IMR-90 (cell line): ENCODE measurements around the gene ASTN2. TPM values are rescaled to one million over a fixed set of nuclear protein-coding genes. Genes with fewer than 3 reads are reported as not detected.

ENCODE experiments used
- ATAC-seq: fragments of 200-7000 bp; cut with Tn5 transposase; 2 replicates; pipeline ENCODE4 v1.9.1; 2020; ENCODE audit warnings: low read depth, mild to moderate bottlenecking, moderate library complexity
- BruUV-seq: library from RNA; stranded (reverse); fragments of 400-500 nt; replicated peaks from 2 replicates; lab custom pipeline; 2021; lab: Mats Ljungman, UMichigan
- CTCF ChIA-PET: fragments of 300-600 bp; formaldehyde crosslinking; extraction: SDS; loops from one replicate; lab custom pipeline; 2021; ENCODE audit warnings: antibody characterized with exemption; lab: Yijun Ruan, JAX
- POLR2A ChIA-PET: fragments of 300-600 bp; sonication (Branson Sonifier 250); formaldehyde crosslinking; loops from one replicate; lab custom pipeline; 2022; ENCODE audit warnings: antibody characterized with exemption; ENCODE audit not compliant: unreplicated experiment; lab: Charles Lee
- DNase-seq: peaks from one replicate; pipeline ENCODE4 v3.0.0; 2013
- H2AFZ ChIP-seq: replicated peaks from 2 replicates; pipeline ENCODE3; 2013; ENCODE audit warnings: low read length, mild to moderate bottlenecking; ENCODE audit not compliant: poor library complexity
- H2AK5ac ChIP-seq: 2 replicates; pipeline ENCODE4 v1.6.1; 2013; ENCODE audit warnings: low read depth, low read length, inconsistent platforms
- H2AK9ac ChIP-seq: replicated peaks from 2 replicates; pipeline ENCODE3; 2013; ENCODE audit warnings: mild to moderate bottlenecking, low read depth, low read length, moderate library complexity; ENCODE audit not compliant: poor library complexity
- H2BK120ac ChIP-seq: 2 replicates; pipeline ENCODE4 v1.6.1; 2013; ENCODE audit warnings: low read depth, low read length, inconsistent platforms
- H2BK15ac ChIP-seq: 3 replicates; pipeline ENCODE4 v1.6.1; 2013; ENCODE audit warnings: low read depth, low read length, inconsistent platforms
- H2BK20ac ChIP-seq: 2 replicates; pipeline ENCODE4 v1.6.1; 2013; ENCODE audit warnings: low read depth, mild to moderate bottlenecking, inconsistent platforms, low read length, moderate library complexity
- H2BK5ac ChIP-seq: 2 replicates; pipeline ENCODE4 v1.6.1; 2013; ENCODE audit warnings: mild to moderate bottlenecking, low read depth, low read length, inconsistent platforms; ENCODE audit not compliant: poor library complexity, severe bottlenecking
- H3K14ac ChIP-seq: replicated peaks from 2 replicates; pipeline ENCODE4 v1.6.1; 2013; ENCODE audit warnings: low read depth, low read length, inconsistent platforms
- H3K18ac ChIP-seq: 2 replicates; pipeline ENCODE4 v1.6.1; 2013; ENCODE audit warnings: low read depth, low read length, control low read depth
- H3K23ac ChIP-seq: 2 replicates; pipeline ENCODE4 v1.6.1; 2013; ENCODE audit warnings: low read depth, low read length, inconsistent platforms
- H3K27ac ChIP-seq: 2 replicates; pipeline ENCODE4 v1.5.1; 2013; ENCODE audit warnings: mild to moderate bottlenecking, control low read depth, low read length; ENCODE audit not compliant: insufficient read depth
- H3K27me3 ChIP-seq: 2 replicates; pipeline ENCODE4 v1.6.1; 2013; ENCODE audit warnings: low read length; ENCODE audit not compliant: control insufficient read depth, insufficient read depth
- H3K36me3 ChIP-seq: 2 replicates; pipeline ENCODE4 v1.6.1; 2013; ENCODE audit warnings: low read length, mixed read lengths; ENCODE audit not compliant: control insufficient read depth, insufficient read depth
- H3K4ac ChIP-seq: 2 replicates; pipeline ENCODE4 v1.6.1; 2013; ENCODE audit warnings: low read depth, low read length, inconsistent platforms
- H3K4me1 ChIP-seq: 2 replicates; pipeline ENCODE4 v1.6.1; 2013; ENCODE audit warnings: low read length, mixed read lengths; ENCODE audit not compliant: control insufficient read depth, insufficient read depth
- H3K4me2 ChIP-seq: 2 replicates; pipeline ENCODE4 v1.6.1; 2013; ENCODE audit warnings: low read depth, mild to moderate bottlenecking, control low read depth, low read length, moderate library complexity
- H3K4me3 ChIP-seq: 2 replicates; pipeline ENCODE4 v1.5.1; 2013; ENCODE audit warnings: low read depth, mild to moderate bottlenecking, control low read depth, low read length, moderate library complexity; ENCODE audit not compliant: insufficient read depth
- H3K56ac ChIP-seq: 2 replicates; pipeline ENCODE4 v1.6.1; 2013; ENCODE audit warnings: low read length, inconsistent platforms; ENCODE audit not compliant: insufficient read depth; ENCODE audit errors: extremely low read depth
- H3K79me1 ChIP-seq, 2 experiments: 2 replicates each; pipeline ENCODE4 v1.6.1; 2013; ENCODE audit warnings: low read length in 2 of 2, inconsistent platforms in 1 of 2, low read depth in 1 of 2
- H3K9ac ChIP-seq: 2 replicates; pipeline ENCODE4 v1.6.1; 2013; ENCODE audit warnings: low read depth, low read length, control low read depth
- H3K9me1 ChIP-seq: 2 replicates; pipeline ENCODE4 v1.6.1; 2013; ENCODE audit warnings: low read length, inconsistent platforms; ENCODE audit not compliant: insufficient read depth
- H3K9me3 ChIP-seq: 2 replicates; pipeline ENCODE4 v1.6.1; 2013; ENCODE audit warnings: low read length; ENCODE audit not compliant: control insufficient read depth, insufficient read depth
- H4K20me1 ChIP-seq: 2 replicates; pipeline ENCODE4 v1.6.1; 2013; ENCODE audit warnings: low read length, inconsistent platforms; ENCODE audit not compliant: insufficient read depth
- H4K5ac ChIP-seq: 2 replicates; pipeline ENCODE4 v1.6.1; 2013; ENCODE audit warnings: mild to moderate bottlenecking, low read depth, low read length, control low read depth
- H4K8ac ChIP-seq, 2 experiments: 2 replicates each; pipeline ENCODE4 v1.6.1; 2013; ENCODE audit warnings: low read depth in 2 of 2, low read length in 2 of 2, control low read depth in 1 of 2, inconsistent platforms in 1 of 2
- H4K91ac ChIP-seq: 2 replicates; pipeline ENCODE4 v1.6.1; 2013; ENCODE audit warnings: low read depth, low read length, inconsistent platforms; ENCODE audit not compliant: insufficient read depth
- BHLHE40 ChIP-seq: fragments of 150-350 bp; IDR thresholded peaks from 2 replicates; pipeline ENCODE4 v1.6.1; 2016; ENCODE audit warnings: mild to moderate bottlenecking, low read depth, low read length
- CEBPB ChIP-seq: IDR thresholded peaks from 2 replicates; pipeline ENCODE4 v1.6.1; 2012; ENCODE audit warnings: low read depth, low read length, improper control_type of control experiment
- CHD1 ChIP-seq: IDR thresholded peaks from 2 replicates; pipeline ENCODE4 v1.6.1; 2012; ENCODE audit warnings: low read depth, low read length, improper control_type of control experiment
- CTCF ChIP-seq: conservative IDR thresholded peaks from 2 replicates; pipeline ENCODE4 v1.5.1; 2012; ENCODE audit warnings: mild to moderate bottlenecking, low read depth, low read length, improper control_type of control experiment
- ELK1 ChIP-seq: fragments of 150-350 bp; IDR thresholded peaks from 2 replicates; pipeline ENCODE4 v1.6.1; 2016; ENCODE audit warnings: low read depth, mild to moderate bottlenecking, low read length, moderate library complexity, borderline replicate concordance
- FOS ChIP-seq: fragments of 150-350 bp; IDR thresholded peaks from 2 replicates; pipeline ENCODE4 v1.6.1; 2016; ENCODE audit warnings: low read depth, low read length
- MAFK ChIP-seq: IDR thresholded peaks from 2 replicates; pipeline ENCODE4 v1.6.1; 2012; ENCODE audit warnings: low read depth, low read length, improper control_type of control experiment
- MAZ ChIP-seq: IDR thresholded peaks from 2 replicates; pipeline ENCODE4 v1.6.1; 2012; ENCODE audit warnings: low read depth, mild to moderate bottlenecking, low read length, improper control_type of control experiment, moderate library complexity, borderline replicate concordance
- MXI1 ChIP-seq: IDR thresholded peaks from 2 replicates; pipeline ENCODE4 v1.6.1; 2012; ENCODE audit warnings: low read depth, mild to moderate bottlenecking, low read length, moderate library complexity, borderline replicate concordance
- NFE2L2 ChIP-seq: fragments of 150-350 bp; IDR thresholded peaks from 2 replicates; pipeline ENCODE4 v1.6.1; 2016; ENCODE audit warnings: low read depth, mild to moderate bottlenecking, low read length
- POLR2A ChIP-seq: IDR thresholded peaks from 2 replicates; pipeline ENCODE4 v1.6.1; 2012; ENCODE audit warnings: mild to moderate bottlenecking, low read depth, low read length
- RAD21 ChIP-seq: IDR thresholded peaks from 2 replicates; pipeline ENCODE4 v1.6.1; 2012; ENCODE audit warnings: low read length, improper control_type of control experiment
- RCOR1 ChIP-seq: IDR thresholded peaks from 2 replicates; pipeline ENCODE4 v1.6.1; 2012; ENCODE audit warnings: mild to moderate bottlenecking, low read length, improper control_type of control experiment; ENCODE audit not compliant: insufficient replicate concordance
- RFX5 ChIP-seq: IDR thresholded peaks from 2 replicates; pipeline ENCODE4 v1.8.0; 2012; ENCODE audit warnings: low read depth, mild to moderate bottlenecking, low read length, moderate library complexity
- SMC3 ChIP-seq: fragments of 150-350 bp; IDR thresholded peaks from 2 replicates; pipeline ENCODE4 v1.6.1; 2016; ENCODE audit warnings: low read depth, mild to moderate bottlenecking, antibody characterized with exemption, low read length, moderate library complexity
- USF2 ChIP-seq: fragments of 150-350 bp; IDR thresholded peaks from 2 replicates; pipeline ENCODE4 v1.6.1; 2017; ENCODE audit warnings: mild to moderate bottlenecking, antibody characterized with exemption, low read length, low read depth
- WGBS, 2 experiments: methylation state at CpG; one replicate each; pipeline versions ENCODE4 v1.1.5 to v1.1.7; 2013; ENCODE audit warnings: missing lambda C conversion rate in 2 of 2; ENCODE audit not compliant: insufficient read length in 1 of 2; ENCODE audit errors: extremely low coverage in 2 of 2; 5-methylcytosine and 5-hydroxymethylcytosine counted together
- dilution Hi-C: fragments of 300-500 bp; cut with HindIII; formaldehyde crosslinking; loops from one replicate; pipeline ENCODE4 v1.14.3; 2018; ENCODE audit warnings: low sequenced_read_pairs; ENCODE audit not compliant: unreplicated experiment
- in situ Hi-C: fragments of 300-500 bp; cut with MboI; formaldehyde crosslinking; loops from 3 replicates; pipeline ENCODE4 v1.14.3; 2019; ENCODE audit warnings: low sequenced_read_pairs, inconsistent platforms, mixed read lengths
- intact Hi-C: fragments of 100-400 bp; cut with micrococcal nuclease; formaldehyde crosslinking; loops from 2 replicates; pipeline ENCODE4 v1.10.0; 2022
- polyA plus RNA-seq, 3 experiments: library from polyadenylated mRNA; depleted of rRNA; stranded (reverse); fragments of >200 nt; gene quantifications; 2 replicates each; pipeline ENCODE4 v1.2.3, GENCODE V29; 2012; ENCODE audit warnings: low replicate concordance in 1 of 3
- total RNA-seq: library from RNA; depleted of rRNA; stranded (reverse); fragments of >200 nt; gene quantifications from 2 replicates; pipeline ENCODE4 v1.2.3, GENCODE V29; 2012

Gene ASTN2
- total and polyA plus RNA-seq, 2 of the 4 experiments (the other 2 are of a cell fraction) = 3.8 to 6.8 TPM

GRCh38 chr9:116495725-116496124 is 919.1 kb downstream of the ASTN2 start:
- BruUV-seq = no TSS peak
- no peak overlapping the region for H3K18ac ChIP-seq
- no peak overlapping the region for H2BK120ac ChIP-seq
- peaks cover 4% of the 10 kb centered on the region; the same call in 1 of the 2 replicates for H3K4me1 ChIP-seq
- H3K9ac ChIP-seq = no peak overlapping the region
- H3K4me2 ChIP-seq = no peak overlapping the region
- no peak overlapping the region for H2BK20ac ChIP-seq
- no peak overlapping the region for H3K4ac ChIP-seq
- TF ChIP-seq CHD1 (no peak), POLR2A (no peak), BHLHE40 (no peak), CTCF (no peak), RFX5 (no peak), MAFK (no peak), FOS (no peak), MAZ (no peak), MXI1 (no peak), USF2 (no peak), RAD21 (no peak), RCOR1 (no peak), CEBPB (no peak), SMC3 (no peak), ELK1 (no peak), NFE2L2 (no peak)
- dilution Hi-C loops (no loop called here), in situ Hi-C loops (no loop called here), intact Hi-C loops (no loop called here)
- H4K91ac ChIP-seq = no peak overlapping the region
- H3K79me1 ChIP-seq = no peaks in the 10 kb centered on the region
- H3K27me3 ChIP-seq = no peaks in the 10 kb centered on the region
- H4K8ac ChIP-seq = no peak overlapping the region
- no peaks in the 10 kb centered on the region for H3K36me3 ChIP-seq
- no peak overlapping the region for H2AK5ac ChIP-seq
- ChIA-PET CTCF (interaction anchor here (0.7 kb wide), 1 partner anchor 126 kb away, joined by 3 read pairs; no protein-coding TSS in a partner anchor), POLR2A (no interaction called here)
- no peak overlapping the region for H2AFZ ChIP-seq
- H3K56ac ChIP-seq = no peak overlapping the region
- WGBS, 2 experiments = 75% methylated on average over 4 of the region's 6 CpGs; no CpG with 5 or more reads in 1 of the 2 experiments
- no peaks in the 10 kb centered on the region for H3K9me3 ChIP-seq
- ATAC-seq = no peak
- no peak overlapping the region for H3K4me3 ChIP-seq
- H4K20me1 ChIP-seq = no peaks in the 10 kb centered on the region
- H2BK15ac ChIP-seq = no peak overlapping the region
- H3K14ac ChIP-seq = no peak overlapping the region
- H2AK9ac ChIP-seq = no peak overlapping the region
- no peak for DNase-seq
- no peaks in the 10 kb centered on the region for H3K9me1 ChIP-seq
- H4K5ac ChIP-seq = no peak overlapping the region
- H3K27ac ChIP-seq = no peak overlapping the region
- H3K23ac ChIP-seq = no peak overlapping the region
- H2BK5ac ChIP-seq = no peak overlapping the region
